NCI-H1417 treated with DMSO at 0.1 percent for 48 hours (cell line): ENCODE data around the gene ARGLU1.

Experiments
- DNase-seq: peaks from one replicate; lab custom pipeline; 2025; lab: John Stamatoyannopoulos, UW

Gene ARGLU1

DNA sequence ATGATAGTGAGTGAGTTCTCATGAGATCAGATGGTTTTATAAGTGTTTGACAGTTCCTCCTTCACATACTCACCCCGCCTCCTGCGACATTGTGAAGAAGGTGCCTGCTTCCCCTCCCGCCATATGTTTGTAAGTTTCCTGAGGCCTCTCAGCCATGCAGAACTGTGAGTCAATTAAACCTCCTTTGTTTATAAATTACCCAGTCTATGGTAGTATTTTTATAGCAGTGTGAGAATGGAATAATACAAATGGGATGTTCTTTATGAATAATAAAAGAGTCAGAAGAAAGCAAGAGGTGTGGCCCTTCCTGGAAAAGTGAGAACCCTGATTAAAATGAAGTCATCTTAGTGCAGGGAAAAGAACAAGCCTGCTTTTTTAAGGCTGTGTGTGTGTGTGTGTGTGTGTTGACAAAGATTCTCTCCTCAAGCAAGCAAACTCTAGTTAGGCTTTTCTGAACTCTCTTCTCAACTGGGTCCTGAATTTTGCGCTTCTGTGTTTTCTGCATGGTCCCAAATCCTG is 18.8 kb upstream of the ARGLU1 start:
- DNase-seq: no peak

DNA sequence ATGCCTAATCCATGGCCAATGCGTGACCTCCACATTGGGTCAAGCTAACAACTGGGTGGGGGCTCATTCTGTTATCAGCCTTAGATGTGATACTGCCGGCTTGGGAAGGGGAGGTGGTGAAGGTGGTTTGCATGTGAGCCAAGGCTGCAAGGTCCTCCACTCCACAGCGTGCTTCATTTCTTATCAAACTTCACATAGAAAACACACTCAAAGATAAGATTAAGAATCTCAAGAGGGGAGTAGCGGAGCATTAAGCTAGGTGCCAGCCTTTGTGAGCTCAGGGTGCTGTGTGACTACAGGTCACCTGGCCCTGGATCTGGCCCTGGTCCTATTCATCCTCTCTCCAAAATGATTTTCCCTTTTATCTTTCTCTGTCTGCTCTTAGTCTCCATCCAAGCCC is 13.3 kb upstream of the ARGLU1 start:
- no peak for DNase-seq

DNA sequence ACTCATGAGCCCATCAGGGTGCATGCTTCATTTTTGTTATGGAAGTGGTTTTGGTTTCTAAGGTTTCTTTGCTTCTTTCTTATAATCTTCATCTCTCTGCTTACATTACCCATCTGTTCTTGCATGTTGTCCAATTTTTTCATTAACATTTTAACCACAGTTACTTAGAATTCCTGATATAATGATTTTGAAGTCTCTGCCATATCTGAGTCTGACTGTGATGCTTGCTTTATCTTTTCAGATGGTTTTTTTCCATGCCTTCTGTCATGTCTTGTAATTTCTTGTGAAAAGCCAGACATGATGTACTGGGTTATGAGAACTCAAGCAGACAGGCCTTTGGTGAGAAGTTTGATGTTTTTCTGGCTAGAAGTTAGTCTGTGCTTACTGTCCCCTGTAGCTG is 8.0 kb upstream of the ARGLU1 start:
- no peak for DNase-seq

DNA sequence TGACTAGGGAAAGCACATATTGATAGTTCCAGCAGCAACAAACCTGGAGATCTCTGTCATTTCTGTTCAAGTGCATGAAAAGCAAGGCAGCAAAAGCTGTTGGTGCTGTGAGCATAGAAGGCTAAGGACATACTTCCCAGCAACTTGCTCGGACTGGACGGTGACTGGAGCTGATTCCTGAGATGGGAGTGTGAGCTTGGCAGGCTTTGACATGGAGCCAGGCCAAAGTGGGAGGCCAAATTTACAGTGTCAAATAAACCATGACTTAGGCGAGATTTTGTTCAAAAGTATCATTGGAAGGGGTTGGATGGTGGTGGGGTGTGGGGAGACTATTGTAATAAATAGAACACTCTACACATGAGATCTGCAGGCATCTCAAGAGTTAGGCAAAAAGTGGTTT is 5.9 kb upstream of the ARGLU1 start:
- no peak for DNase-seq

DNA sequence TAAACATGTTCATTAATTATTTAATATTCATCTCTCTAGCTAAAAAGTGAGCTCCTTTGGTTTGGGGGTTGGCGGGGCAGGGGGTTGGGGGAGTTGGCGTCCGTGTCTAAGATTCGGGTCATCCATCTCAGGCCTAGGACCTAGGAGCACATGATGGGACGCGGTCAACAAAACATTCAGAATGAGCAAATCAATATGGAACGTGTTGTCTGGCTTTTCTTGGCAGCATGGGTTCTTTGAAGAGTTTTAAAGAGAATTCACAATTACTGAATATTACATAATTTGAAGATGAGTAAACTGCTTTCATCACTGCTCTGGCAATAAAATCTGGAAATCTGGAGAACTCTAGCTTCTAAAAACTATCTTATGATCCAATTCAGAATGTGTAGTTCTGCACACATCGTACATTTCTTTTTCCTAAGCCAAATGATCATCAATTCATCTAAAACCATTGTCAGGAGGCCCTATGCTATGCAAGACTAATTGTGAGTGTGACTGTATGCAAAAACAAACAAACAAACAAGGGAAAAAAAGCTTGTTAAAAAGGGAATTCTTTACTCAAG is 5.4 kb upstream of the ARGLU1 start:
- no peak for DNase-seq

DNA sequence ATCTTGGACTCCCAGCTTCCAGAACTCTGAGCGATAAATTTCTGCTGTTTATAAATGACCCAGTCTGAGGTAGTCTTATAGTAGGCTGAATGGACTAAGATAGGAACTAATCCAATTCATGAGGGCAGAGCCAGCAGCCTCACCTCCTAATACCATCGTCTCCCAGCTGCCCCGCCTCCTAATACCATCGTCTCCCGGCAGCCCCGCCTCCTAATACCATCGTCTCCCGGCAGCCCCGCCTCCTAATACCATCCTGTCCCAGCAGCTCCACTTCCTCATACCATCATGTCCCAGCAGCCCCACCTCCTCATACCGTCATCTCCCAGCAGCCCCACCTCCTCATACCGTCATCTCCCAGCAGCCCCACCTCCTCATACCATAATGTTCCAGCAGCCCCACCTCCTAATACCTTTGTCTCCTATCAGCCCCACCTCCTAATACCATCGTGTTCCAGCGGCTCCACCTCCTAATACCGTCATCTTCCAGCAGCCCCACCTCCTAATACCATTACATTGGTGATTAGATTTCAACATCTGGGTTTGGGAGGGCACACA is 2.4 kb upstream of the ARGLU1 start:
- DNase-seq: no peak

DNA sequence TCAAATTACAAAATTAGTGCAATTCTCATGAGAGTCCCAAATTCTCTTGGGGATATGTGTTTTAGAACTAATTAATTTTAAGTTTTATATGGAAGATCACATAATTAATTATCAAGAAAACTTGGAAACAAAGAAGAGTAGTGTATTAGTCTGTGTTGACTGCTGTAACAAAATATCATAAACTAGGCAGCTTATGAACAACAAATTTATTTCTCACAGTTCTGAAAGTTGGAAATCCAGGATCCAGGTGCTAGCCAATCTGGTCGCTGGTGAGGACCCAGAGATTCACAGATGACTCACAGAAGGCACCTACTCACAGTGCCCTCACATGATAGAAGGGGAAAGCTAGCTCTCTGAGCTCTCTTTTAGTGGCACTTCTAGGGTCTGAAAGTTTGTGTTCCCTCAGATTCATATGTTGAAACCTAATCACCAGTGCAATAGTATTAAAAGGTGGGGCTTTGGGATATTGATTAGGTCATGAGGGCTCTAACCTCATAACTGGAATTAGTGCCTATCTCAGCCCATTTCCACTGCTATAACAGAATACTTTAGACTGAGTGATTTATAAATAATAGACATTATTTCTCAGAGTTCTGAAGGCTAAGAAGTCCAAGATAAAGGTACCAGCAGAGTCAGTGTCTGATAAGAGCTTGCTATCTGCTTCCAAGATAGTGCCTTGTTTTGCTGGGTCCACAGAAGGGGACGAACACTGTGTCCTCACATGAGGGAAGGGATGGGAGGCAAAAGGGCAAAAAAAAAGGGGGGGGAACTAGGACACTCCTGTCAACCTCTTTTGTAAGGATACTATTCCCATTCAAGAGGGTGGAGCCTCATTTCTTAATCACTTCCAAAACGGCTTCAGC is 1.5 kb upstream of the ARGLU1 start:
- no peak for DNase-seq

DNA sequence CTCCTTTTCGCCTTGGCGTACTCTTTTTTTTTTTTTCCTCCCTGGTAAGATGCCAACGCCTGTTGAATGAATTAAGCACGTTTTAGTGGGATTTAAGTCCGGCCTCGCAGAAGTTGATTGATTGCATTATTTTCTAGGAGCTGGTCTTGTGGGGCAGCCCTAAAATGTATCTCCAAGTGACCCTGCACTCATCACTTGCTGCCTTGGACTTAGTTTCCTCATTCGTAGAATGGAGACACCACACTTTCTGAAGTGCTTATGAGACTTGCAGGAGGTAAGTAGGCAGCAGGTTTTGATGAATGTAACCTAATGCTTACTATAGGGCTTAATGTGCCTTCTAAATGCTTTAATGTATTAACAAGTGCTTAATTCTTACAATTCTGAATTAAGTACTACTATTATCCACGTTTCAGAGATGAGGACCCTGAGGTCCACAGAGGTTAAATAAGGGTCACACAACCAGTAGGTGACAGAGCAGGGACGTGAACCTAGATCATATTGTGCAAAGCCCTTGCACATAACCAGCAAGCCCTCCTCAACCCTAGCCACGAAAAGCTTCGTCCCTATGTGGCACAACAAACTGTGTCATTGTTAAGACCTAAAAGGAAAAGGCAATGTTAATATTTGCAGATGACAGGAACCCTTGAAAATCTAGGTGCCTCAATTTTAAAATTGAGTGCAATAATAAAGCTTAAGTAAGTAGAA is 514 bp upstream of the ARGLU1 start:
- DNase-seq: no peak

DNA sequence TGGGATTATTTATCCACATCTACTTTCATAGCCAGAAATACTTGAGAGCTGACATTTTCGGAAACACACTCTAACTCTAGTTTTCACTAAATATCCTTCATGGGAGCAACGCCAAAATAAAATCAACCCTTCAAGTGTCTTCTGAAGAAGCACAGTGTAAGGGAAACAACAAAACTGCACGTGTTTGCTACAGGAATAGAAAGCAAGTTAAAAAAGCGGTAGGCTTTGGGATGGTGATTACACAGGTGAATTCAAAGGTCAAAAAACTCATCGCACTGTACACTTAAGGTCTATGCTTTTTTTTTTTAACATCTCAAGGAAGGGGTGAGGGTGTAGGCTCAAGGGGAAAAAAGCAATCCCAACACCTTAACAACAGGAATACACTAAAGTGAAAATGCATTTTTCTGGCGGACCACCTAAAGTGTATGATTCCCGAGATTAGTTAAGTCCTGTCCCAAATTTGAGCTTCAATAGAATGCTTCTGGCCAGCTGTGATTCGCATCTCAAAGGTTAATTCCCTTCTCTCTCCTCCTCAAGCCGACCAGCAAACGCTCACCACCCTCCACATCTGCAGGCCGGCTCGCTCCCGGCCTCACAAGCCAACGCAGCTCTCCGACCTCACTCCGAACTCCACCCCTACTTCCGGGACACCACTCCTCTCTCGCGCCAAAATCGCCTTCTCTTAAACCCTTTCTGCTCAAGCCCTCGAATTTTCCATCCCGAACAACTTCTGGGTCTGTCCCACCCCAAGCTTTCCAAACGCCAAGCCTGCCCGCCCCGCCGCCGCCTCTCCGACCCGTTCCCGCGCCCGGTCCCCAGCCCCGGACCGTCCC is 1.1 kb downstream of the ARGLU1 start:
- DNase-seq: no peak

DNA sequence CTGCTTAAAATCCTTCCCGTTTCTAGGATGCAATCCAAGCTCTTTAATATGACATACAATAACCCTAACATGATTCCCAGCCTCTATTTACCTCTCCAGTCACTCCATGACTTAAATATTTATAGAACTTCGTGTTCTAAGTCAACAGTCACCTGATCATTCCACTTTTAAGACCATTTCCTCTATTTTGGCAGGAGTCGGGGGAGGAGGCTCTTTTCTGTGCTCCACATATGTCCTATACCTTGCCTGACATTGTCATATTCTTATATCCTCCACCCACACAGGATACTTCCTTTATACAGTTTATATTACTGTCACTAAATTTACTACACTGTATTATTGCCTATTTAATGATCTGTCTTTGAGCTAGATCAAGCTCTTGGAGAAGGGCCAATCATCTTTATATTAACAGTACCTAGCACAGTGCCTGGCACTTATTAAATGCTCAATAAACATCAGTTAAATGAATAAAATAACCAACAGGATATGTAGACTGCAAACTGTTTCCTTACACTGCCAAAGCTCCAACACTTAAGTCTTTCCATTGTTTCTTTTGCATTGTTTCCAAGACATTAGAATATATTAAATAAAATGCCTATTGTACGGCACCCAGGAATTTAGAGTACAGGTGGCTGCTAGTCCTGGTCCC is 2.7 kb downstream of the ARGLU1 start:
- DNase-seq: no peak

DNA sequence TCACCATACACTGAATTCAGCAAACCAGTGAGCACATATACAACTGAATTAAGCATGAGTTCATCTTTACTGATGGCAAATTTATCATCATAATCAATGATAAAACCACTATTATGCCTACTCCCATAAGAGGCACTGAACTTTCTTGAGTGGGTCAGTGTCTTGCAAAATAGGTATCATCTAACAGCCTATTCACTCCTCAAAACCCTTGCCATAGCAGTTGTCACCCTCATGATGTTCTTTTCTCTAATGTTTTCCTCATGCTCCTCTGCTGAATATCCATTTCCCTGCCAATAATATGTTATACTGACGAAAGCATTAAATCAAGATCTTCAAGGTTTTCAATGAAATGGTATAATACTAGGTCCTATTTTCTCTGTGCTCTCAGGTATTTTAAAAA is 5.6 kb downstream of the ARGLU1 start:
- no peak for DNase-seq

DNA sequence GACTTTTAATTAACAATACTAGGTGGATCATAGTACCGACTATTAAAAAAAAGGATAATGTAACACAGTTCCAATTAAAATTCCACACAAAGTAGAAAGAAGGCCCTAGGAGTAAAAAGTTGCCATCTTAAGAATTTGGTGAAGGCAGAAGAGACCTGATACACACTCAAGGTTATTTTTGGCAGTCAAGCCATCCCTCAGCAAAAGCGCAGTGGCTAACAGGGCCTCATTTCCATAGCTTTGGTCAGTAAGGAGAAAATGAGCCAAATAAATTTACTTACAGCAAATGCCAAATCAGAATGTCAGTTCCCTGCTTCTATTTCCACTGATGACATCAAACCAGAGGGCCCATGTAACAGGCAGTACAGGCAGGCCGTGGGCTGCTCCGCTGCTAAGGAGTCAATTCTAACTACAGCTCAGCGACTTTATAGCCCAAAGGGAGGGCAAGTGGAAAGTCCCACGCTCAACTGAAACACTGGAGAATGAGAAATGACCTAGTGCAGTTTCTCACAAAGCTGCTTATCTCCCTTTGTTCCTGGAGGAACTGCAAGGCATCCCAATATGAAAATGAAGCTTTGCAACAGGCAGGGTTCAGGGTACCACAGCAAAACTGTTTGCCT is 6.3 kb downstream of the ARGLU1 start:
- no peak for DNase-seq

DNA sequence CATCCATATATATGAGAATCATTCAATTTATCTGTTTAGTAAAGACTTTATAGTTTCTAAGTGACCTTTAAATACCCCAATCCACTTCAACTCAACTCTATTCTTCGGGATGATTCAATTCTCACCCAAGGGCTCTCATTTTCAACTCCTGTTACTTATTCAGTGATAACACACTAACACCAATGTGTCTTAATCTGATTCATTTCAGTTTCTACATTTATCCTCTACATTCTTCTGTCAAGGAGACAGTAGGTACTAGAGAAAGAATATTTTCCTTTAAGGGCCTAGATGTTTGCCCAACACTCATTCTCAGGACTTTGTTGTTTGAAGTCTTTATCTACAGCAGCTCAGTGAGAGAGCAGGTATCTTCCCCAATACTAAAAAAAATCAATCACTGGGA is 7.1 kb downstream of the ARGLU1 start:
- DNase-seq: no peak

DNA sequence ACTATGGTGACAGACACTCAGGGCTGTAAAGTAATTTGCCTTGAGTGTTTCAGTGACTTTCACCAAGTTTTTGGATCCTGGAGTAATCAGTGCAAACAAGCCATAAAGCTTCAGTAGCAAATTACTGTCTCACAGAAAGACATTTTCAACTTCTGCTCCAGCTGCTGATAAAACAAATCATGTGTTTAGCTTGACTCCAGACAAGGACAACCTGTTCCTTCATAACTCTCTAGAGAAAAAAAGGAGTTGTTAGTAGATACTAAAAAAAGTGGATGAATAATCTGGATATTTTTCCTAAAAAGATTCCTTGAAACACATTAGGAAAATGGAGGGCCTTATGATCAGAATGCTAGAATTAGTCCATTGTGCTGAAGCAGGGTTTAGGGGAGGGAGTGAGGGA is 9.4 kb downstream of the ARGLU1 start:
- no peak for DNase-seq

DNA sequence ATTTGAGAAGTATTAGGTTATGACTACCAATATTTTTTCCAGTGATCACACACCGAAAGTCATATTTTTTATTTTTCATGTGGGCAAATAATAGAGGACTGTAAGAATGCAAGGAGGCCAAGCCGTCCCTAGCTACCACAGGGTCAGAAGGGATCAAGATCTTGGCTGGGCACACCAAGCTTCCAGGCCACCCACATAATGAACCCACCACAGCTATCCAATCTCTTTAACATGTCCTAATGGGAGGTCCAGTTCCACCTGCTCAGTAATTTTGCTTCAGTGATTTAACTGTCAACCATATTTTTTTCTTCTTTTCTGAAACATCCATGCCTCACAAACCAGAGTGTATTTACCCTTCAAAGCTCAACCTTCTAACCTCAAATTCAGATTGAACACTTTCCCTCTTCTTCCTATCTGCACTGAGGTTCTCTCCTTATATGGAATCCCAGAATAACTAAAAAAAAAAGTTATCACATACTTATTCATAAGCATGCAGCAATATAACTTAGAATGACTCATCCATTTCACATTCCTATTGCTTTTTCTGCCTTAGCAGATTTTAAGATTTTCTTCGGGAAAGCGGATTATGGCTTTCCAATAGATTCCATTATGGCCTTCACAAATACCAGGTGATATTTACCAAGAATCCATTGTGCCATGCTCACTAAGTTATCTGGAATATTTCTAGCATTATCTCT is 12.2 kb downstream of the ARGLU1 start:
- DNase-seq: no peak

DNA sequence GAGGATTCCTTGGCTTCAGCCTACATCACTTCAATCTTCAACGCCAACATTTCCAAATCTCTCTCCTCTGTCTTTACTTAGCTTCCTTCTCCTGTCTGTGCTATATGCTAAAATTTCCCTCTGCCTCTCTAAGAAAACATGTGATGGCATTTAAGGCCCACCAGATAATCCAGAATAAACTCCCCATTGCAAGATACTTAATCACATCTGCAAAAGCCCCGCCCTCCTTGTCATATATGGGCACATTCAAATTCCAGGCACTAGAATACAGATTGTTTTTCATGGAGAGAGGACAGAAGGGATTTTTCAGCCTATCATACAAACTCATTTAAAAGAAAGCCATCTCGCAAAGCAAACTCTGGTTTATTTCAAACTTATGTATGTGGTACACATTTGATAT is 16.2 kb downstream of the ARGLU1 start:
- no peak for DNase-seq

DNA sequence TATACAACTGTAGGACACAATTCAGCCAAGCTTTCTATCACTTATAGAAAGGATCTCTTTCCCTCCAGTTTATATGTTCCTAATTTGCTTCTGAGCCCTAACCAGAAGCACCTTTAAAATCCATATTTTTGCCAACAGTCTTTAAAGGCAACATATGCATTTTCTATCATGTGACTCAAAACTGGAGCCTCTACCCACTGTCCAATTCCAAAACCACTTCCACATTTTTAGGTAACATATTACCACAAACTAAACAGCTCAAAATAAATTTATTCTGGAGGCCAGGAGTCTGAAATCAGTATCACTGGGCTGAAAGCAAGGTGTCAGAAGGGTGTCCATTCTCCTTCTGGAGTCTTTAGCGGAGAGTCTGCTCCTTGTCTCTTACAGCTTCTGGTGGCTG is 16.6 kb downstream of the ARGLU1 start:
- no peak for DNase-seq

DNA sequence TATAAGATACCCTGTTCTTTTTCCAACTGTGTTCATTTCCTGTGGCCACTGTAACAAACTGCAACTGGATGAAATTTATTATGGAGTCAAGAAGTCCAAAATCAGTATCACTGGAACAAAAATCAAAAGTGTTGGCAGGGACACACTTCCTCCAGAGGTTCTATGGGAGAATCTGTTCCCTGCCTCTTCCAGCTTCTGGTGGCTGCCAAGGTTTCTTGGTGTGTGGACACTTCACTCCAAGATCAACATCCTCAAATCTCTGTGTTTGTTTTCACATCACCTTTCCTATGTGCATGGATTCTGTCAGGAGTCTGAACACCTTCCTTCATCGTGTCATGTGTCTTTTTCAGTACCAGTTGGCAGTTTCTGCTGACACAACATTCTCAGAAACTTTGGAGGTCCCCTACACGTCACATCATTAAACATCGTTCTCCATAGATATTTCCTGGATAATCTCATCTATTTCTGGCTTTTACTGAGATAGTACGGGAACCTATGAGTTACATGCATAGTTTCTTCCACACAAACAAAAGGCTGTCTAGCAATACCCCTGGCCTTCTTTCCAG is 17.3 kb downstream of the ARGLU1 start:
- DNase-seq: no peak

DNA sequence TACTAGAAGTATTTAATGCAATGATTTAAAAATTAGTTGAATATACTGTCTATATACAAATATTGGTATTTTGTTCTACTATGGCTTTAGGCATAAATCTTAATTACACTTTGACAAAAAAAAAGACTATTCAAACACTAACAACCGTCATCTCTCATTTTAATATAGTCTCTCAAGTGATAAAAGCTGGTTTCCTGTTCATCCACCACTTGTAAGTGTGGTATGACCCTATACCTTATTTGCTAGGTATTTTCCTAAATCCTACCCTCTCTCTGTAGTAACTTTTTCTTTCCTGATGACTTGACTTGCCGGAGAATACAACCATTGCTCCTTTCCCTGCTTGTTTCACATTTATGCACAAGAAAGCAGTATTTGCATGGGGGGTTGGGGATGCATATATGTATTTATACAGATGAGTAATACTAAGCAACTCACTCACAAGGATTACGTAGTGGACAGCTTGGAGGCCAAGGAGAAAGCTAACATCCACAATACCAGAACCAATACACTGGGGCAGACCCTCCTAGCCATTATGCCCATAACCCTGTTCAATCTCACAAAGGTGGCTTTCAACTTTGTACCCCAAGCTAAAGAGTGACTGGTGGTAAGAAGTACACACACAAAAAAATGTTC is 19.8 kb downstream of the ARGLU1 start:
- DNase-seq: no peak
